ENCODE measurements around the gene VPS25.
A peak's percentile ranks its signal among the peaks of the same experiment; 100 is the strongest.

Gene VPS25

GRCh38 chr17:42795465-42795864 lies 22.2 kb downstream of the VPS25 start:
- no peak for DNase-seq (ENCODE audit: low read depth in 2 of 2)

GRCh38 chr17:42796066-42796758 lies 23.0 kb downstream of the VPS25 start:
- DNase-seq (ENCODE audit: low read depth in 2 of 2) = no peak

DNA sequence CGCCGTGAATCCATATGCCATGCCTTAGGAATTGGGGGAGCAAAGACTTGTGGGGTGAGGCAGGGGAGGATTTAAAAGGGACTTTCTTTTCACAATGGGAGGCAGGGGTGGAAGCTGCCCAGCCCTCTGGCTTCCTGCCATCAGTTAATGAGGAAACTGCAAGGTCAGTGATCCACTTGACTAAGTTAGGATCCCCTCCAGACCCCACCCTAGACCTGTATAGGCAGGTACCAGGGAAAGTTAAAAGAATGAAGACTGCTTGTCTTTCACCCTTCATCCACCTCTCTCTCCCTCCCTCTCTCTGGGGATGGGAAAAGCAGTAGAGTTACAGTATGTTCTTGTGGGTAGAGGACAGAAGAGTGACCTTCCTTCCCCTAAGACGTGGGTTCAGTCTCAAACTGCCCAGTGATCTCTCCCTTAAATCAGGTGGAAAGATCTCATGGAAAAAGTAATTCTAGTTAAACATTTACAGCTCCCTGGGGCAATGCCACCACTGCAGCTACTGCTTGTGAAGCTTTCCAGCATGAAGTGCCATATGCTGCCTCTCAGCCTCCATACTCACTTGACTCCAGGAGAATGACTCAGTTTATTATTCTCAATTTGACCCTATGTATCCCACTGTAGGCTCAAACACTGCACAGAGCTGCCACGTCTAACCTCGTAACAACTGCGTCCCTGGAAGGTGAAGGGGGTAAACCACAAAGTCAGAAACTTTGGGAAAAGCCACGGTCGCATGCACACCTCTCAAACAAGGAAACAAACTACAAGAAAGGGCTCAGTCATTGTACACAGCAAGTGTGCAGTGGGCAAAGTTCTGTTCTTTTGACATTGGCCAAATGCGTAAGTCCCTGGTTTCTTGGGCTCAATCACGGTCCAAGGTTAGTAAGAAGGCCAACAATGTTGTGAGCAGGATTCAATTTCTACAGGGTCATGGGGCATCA lies 24.1 kb downstream of the VPS25 start:
- no peak for DNase-seq (ENCODE audit: low read depth in 2 of 2)

DNA sequence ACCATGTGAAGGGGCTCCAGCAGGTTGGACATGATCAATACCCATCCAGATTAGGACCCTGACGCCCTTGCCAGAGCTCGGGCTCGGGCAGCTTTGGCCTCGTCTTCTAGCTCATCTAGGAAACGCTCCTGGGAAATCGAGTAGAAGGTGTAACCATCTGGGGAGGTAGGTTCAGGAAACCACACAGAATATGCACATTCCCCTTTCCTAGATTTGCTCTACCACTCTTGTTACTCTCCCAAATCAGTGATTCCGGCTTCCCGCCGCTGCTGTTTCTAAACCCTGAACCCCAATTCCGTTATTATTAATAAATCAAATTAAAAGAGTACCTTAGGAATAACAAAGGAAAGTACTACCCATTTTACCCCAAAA lies 24.7 kb downstream of the VPS25 start:
- no peak for DNase-seq (ENCODE audit: low read depth in 2 of 2)

GRCh38 chr17:42798383-42799380 lies 25.4 kb downstream of the VPS25 start, which contains the start of the genes CNTD1 and COA3:
Gene CNTD1 (plus strand): TSS chr17:42798861. CDS start chr17:42799068, 207 bp downstream.
Gene COA3 (minus strand): TSS chr17:42798704. CDS start chr17:42798681, 23 bp downstream.
- DNase-seq (ENCODE audit: low read depth in 2 of 2) = peak; percentile 44 to 45

DNA sequence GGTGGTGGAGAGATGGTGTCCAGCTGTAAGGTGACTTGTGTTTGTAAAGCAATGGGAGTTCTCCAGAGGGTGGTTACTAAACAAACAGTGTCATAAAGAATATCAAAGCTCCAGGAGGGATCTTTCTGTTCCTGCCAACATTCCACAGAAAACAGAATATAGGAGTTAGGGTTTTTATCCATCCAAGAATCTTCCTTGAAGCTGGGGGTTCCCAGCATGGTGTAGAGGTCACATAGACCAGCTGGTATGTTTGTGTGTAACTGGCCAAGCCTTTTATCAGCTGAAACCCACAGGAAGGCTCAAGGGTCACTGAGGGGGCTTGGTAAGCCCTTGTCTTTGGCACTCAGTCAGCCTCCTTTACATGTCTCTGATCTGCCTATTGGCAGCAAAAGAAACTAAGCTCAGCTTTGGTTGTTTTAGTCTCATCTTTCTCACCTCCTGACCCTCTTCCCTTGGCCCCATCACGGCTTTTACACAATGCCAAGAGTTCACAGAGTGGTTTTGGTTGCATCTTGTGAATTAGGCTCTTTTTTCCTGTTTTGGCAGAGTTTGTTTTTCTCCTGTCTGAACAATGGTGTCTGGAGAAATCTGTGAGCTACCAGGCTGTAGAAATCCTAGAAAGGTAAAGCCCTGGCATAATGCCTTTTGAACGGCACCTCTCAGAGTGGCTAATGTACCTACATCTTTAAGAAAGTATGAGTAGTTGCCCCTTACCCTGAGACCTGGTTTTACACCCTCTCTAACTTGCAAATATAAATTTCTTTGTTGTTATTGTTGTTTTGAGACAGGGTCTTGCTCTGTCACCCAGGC lies 30.0 kb downstream of the VPS25 start:
- DNase-seq (ENCODE audit: low read depth in 2 of 2) = no peak

- no peak for DNase-seq (ENCODE audit: low read depth in 2 of 2)
These were observed 31.7 kb downstream of the VPS25 start for GRCh38 chr17:42804918-42805367.

DNA sequence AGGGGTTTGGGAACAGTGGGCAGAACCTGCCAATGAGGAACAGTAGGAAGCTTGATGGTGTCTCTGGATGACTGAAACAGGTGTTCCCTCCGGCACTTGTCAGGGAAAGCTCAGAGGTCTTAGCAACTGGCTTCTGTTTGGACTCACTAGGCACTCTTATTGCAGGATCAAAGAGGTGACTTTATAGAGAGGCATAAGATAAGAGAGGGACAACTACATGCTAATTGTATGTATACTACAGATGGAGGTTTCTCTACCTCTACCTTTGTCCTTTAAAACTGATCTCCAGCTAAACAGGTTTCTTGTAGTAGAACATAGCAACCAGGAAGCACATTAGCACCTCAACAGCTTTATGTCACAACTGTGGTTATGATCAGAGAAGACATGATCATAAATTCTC lies 33.0 kb downstream of the VPS25 start:
- no peak for DNase-seq (ENCODE audit: low read depth in 2 of 2)

- no peak for DNase-seq (ENCODE audit: low read depth in 2 of 2)
These were observed 36.0 kb downstream of the VPS25 start for GRCh38 chr17:42809250-42809649.

DNA sequence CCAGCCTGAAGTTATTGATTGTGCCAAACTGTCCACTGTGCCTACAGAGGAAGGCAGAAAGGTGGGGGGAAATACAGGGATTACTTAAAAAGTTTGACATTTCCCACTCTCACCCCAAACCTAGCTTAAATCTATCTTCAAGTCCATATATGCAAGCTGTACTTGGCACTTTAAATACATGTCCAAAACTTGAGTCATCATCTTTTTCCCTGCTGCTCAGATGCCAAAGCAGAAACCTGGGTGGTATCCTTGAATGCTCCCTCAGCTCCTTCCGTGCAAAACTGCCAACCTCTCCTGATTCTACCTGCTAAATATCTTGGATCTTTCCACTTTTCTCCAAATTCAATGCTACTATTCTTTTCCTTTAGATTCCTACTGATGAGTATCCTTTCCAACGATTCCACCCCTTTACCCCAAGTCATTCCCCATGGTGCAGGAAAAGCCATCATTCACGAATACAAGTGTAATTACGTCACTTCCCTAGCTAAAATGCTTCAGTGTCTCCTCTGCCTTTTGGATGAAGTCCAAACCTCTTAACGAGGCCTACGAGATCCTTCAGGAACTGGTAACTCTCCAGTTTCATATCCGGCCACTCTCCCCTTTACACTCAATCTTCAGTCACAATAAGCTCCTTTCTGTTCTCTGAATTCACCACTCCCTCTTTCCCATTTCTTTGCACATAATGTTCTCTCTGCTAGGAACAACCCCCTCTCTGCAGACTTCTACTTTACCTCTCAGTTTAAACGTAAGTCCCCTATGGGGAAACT lies 41.6 kb downstream of the VPS25 start:
- no peak for DNase-seq (ENCODE audit: low read depth in 2 of 2)

GRCh38 chr17:42817866-42818265 lies 44.6 kb downstream of the VPS25 start:
- DNase-seq (ENCODE audit: low read depth in 2 of 2) = no peak

DNA sequence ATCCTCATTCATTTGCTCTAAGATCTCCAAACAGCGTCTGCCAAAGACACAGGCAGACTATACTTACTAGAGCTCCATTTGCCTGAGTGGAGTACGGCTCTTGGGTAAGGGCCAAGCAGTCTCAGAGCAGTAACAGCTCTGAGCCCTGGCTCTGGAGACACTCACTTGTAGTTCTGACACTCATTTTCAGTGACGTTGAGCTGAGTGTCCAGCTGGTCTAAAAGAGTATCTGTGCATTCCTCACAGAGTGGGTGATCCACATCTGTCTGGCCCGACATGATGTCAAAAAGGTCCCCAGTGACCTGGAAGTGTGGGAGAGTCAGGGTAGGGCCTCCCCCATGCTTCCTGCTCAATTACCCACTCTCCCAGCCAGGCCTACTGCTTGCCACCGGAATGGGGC lies 45.1 kb downstream of the VPS25 start:
- no peak for DNase-seq (ENCODE audit: low read depth in 2 of 2)

DNA sequence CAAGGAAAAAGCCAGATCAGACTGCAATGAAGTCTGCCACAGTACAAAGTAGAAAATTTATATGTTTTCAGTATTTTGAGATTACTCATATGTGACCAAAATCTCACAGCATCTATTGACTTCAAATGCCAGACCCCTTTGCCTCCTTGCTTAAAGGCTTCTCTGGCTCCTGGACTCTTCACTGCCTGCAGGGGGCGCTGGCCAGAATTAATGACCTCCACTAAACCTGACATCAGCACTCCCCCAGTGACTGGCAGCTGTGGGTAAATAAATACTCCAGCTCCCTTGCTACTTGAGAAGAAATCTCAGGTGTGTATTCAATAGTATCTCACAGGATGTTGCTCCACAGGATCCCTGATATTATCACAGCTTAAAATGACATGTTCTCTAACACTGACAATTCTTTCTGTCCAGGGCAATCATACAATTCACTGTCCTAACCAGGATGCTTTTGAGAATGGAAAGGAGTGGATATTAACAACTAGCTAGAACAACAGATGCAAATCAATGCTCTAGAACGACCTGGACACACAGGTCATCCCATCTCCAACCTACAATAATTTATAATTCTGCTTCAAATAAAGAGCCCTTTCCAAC lies 46.8 kb downstream of the VPS25 start:
- peak; percentile 14 to 37 for DNase-seq (ENCODE audit: low read depth in 2 of 2)

DNA sequence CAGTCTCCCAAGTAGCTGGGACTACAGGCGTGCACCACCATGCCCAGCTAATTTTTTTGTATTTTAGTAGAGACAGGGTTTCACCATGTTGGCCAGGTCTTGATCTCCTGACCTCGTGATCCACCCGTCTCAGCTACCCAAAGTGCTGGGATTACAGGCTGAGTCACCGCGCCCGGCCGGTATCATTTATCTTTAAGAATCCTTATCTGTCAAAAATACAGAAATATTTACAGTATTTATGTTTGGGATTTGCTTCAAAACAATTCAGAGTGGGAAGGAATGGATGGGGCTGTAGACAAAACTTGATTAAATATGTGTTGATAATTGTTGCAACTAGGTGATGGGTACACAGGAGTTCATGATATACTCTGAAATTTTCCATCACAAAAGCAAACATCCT lies 47.9 kb downstream of the VPS25 start:
- DNase-seq (ENCODE audit: low read depth in 2 of 2) = no peak

GRCh38 chr17:42827472-42827871 lies 54.2 kb downstream of the VPS25 start:
- DNase-seq (ENCODE audit: low read depth in 2 of 2) = no peak

Data from stimulated activated CD8-positive, alpha-beta memory T cell treated with anti-CD3 and anti-CD28 coated beads, Interleukin-7, amount 100 ng/mL, for 1 hour (primary cell).